Myocyte (in vitro differentiated cells): ENCODE results near the gene KRTAP10-2. TPM values are rescaled to one million over a fixed set of nuclear protein-coding genes. Genes with fewer than 3 reads are reported as not detected.
"Not testable (repeated sequence)": the region's sequence is repeated elsewhere in the genome, so short reads cannot be mapped to it uniquely, and the experiment has no call there.

Source experiments
- DNase-seq: peaks from one replicate; pipeline ENCODE4 v3.0.0-alpha.2; 2012; ENCODE audit warnings: low read depth
- polyA plus RNA-seq: library from polyadenylated mRNA; unstranded; fragments of >200 nt; gene quantifications from one replicate; pipeline ENCODE4 v1.2.1, GENCODE V29; 2012; ENCODE audit warnings: missing spikeins
- total RNA-seq: library from RNA; depleted of rRNA; stranded (reverse); fragments of >200 nt; gene quantifications from 2 replicates; pipeline ENCODE4 v1.2.3, GENCODE V29; 2014

Gene KRTAP10-2, protein sequence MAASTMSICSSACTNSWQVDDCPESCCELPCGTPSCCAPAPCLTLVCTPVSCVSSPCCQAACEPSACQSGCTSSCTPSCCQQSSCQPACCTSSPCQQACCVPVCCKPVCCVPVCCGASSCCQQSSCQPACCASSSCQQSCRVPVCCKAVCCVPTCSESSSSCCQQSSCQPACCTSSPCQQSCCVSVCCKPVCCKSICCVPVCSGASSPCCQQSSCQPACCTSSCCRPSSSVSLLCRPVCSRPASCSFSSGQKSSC
- total RNA-seq: not detected in 2 replicates
- not detected for polyA plus RNA-seq

DNA sequence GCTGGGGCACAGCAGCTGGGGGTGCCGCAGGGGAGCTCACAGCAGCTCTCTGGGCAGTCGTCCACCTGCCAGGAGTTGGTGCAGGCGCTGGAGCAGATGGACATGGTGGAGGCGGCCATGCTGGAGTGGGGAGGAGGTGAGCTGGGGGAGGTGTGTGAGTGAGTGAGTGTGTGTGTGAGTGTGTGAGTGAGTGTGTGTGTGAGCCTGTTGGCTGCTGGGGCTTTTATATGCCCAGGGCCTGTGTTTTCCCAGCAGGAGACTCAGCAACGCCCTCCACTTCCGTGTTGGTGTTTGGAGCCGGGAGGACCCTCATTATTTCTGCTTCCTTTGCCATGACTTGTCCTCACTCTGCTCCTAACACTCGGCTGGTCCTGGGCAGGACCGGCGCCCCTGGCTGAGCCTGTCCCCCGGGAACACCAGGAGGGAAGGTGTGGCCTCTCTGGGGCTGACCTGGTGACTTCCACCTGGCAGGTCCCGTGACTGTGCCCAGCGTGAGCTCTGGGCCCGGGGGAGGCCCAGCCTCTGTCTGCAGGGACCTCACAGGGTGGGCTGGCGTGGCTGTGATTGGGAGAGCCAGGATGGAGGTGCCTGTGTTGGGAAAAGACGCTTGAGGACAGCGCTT, at the start of gene KRTAP10-2:
KRTAP10-2 (minus strand) TSS at position 166 of the 622 bp plus-strand sequence; CDS start at position 119, 47 bp downstream.
- no peak for DNase-seq

DNA sequence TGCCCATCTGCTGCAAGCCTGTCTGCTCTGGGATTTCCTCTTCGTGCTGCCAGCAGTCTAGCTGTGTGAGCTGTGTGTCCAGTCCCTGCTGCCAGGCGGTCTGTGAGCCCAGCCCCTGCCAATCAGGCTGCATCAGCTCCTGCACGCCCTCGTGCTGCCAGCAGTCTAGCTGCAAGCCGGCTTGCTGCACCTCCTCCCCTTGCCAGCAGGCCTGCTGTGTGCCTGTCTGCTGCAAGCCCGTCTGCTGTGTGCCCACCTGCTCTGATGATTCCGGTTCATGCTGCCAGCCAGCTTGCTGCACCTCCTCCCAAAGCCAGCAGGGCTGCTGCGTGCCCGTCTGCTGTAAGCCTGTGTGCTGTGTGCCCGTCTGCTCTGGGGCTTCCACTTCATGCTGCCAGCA, 49.8 kb upstream of the KRTAP10-2 start:
- DNase-seq: not testable (repeated sequence)

DNA sequence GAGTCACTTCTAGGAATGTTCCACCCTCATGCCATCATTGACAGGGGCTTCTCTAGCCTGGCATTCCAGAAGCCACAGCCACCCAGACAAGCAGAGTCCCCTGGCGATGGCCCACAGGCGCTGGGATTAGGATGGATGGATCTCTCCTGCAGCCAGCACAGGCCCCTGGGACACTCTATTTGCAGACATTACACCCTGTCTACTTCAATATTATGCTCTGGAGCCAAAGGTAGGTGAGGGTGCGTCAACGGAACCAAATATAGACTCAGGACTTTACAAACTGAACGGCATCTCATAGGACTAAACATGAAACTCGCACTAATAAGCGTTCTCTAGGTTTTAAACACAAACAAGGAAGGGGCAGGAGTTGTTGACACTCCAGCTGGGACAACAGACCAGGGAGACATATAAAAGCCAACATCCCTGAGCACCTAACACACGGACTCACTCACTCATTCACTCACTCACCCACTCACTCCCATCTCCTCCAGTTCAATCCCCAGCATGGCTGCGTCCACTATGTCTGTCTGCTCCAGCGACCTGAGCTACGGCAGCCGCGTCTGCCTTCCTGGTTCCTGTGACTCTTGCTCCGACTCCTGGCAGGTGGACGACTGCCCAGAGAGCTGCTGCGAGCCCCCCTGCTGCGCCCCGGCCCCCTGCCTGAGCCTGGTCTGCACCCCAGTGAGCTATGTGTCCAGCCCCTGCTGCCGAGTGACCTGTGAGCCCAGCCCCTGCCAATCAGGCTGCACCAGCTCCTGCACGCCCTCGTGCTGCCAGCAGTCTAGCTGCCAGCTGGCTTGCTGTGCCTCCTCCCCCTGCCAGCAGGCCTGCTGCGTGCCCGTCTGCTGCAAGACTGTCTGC, 49.0 kb upstream of the KRTAP10-2 start, which contains the start of gene KRTAP10-7:
KRTAP10-7 (plus strand) TSS at position 480 of the 861 bp plus-strand sequence; CDS start at position 505, 25 bp downstream.
- not testable (repeated sequence) for DNase-seq

DNA sequence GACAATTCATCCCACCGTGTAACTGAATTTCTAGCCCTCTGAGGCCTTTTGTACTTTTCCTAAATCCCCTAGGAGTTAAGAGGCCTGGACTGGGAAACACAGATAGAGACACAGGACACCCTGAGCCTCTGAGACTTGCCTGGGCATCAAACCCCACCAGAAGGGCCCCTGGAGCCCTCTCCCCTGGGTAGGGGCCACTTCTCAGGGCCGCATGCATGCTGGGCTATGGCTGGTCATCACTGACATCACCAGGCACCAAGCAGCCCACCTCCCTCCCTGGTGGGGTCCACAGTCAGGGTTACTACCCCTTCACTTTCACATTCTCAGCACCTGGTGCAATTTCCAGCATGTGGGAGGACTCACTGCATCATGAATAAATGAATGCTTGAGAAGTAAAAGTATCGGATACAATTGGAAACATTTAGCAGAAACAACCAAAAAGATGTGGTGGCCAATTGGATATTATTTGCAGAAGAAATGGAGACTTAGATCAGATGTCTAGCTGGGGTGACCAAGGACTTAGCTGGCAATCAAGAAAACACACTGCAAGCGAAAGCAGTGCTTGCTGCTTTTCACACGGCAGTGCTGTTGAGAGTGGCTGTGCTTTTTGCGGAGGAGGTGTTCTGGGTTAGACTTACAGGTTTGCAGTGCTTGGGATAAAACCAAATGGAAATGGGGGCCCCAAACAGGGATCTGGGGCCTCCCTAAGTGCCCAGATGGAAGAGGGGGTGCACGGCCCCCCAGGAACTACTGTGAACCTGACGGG, 48.1 kb upstream of the KRTAP10-2 start:
- DNase-seq: no peak

DNA sequence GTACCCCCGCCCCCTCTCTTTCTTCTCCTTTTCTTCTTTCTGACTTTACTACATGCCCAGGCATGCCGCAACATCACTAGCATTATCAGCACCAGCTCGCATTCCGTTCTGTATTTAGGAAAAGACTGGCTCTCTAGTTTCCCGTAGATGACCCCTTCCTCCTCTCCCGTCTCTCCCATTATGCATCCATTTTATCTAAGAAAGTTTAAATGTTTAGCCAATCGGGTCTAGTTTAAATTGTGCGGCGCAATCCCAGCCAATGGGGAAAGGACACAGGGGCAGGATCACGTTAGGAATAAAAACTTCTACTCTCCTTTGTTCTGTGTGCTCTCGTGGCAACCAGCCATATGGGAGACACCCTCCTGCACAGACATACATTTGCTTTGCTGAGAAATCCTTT, 46.8 kb upstream of the KRTAP10-2 start:
- DNase-seq: no peak

DNA sequence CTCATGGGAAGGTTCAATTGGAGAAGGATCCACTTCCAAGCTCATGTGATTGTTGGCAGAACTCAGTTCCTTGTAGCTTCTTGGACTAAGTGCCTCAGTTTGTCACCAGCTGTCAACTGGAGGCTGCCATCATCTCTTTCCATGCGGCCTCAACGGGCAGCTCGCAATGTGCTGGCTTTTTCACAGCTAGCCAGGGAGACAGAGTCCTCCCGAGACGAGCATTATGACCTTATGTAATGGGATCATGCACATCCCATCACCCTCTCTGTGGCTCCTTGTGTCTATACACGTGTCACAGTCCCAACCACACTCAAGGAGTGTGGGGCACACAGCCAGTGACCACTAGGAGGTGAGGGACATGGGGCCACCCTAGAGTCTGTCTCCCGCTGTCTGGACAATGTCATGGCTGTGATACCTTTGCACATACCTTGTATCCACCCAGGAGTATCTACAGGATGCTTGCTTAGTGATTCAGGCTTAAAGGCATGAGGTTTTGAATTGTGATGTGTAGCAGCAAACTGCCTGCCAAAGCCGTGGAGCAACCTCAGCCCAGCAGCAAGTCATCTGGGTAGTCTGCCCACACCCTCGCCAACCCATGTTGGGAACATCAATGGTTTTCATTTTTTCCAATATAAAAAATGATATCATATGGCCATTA, 44.9 kb upstream of the KRTAP10-2 start:
- no peak for DNase-seq

DNA sequence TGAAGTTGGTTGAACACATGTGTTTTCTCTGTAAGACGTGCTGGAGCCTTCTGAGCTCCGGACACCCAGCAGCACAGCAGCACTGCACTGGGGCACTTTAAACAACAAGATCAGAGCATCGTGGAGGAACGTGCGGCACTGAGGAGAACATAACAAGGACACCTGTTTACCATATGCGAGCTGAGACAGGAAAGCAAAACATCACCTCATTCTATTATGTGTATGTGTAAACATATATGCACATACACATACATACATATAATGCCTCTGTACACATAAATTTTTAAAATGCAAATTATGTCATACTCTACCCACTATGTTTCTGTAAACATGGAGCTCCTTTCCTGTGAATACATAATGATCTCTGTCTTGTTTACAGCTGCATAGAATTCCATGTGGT, 44.2 kb upstream of the KRTAP10-2 start:
- no peak for DNase-seq

DNA sequence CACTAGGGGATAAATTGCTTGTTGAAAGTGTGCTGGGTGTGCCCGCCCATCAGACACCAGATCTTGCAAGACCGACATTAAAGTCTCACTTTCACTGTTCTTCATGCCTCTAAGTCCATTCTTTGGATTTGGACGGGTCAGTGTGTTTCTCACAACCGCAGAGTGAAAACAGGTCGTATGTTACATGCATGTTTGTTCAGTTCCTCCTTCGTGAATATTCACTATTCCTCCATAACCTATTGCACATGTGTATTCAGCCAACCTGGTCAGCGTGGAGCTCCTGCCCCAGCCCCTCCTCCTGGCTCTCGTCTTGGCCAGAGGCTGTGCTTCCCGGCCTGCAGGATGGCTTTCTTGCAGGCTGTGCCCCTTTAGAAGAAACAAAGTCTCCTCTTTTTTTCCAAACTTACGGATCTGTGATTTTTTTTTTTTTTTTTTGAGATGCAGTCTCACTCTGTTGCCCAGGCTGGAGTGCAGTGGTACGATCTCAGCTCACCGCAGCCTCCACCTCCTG, 43.2 kb upstream of the KRTAP10-2 start:
- no peak for DNase-seq

DNA sequence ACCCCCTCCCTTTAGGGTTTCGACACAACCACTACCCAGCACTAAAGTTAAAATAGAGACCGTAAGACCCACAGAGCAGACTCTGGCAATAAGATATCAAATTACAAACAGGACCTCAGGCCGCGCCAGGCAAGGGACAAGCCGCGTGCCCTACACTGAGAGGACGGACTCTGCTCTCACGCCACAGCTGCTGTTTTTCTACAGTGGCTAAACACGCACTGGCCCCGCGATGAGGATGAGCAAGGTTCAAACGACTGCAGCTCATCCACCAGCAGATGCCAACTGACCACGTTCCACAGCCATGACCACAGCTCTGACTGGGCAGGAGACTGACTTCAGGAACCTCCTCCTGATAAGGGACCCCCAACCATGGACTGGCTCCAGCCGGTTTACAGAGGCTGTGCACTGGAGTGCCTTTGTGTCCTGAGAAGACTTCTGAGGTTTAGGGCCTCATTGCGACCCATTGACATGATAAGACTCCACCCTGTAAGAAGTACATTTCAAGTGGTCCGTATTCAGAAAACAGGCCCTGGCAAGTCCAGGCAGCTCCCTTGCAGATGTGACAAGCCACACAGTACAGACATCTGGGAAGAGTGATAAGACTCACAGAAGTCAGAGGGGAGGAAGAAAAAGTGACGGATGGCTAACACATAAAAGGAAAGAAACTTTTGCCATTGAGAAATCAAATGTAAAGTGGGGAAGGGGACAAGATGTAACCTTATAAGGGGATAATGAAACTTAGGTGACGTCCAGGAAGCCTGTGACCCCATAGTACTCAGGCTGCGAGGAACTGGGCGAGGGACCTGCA, 42.5 kb upstream of the KRTAP10-2 start:
- DNase-seq: peak; percentile 89

DNA sequence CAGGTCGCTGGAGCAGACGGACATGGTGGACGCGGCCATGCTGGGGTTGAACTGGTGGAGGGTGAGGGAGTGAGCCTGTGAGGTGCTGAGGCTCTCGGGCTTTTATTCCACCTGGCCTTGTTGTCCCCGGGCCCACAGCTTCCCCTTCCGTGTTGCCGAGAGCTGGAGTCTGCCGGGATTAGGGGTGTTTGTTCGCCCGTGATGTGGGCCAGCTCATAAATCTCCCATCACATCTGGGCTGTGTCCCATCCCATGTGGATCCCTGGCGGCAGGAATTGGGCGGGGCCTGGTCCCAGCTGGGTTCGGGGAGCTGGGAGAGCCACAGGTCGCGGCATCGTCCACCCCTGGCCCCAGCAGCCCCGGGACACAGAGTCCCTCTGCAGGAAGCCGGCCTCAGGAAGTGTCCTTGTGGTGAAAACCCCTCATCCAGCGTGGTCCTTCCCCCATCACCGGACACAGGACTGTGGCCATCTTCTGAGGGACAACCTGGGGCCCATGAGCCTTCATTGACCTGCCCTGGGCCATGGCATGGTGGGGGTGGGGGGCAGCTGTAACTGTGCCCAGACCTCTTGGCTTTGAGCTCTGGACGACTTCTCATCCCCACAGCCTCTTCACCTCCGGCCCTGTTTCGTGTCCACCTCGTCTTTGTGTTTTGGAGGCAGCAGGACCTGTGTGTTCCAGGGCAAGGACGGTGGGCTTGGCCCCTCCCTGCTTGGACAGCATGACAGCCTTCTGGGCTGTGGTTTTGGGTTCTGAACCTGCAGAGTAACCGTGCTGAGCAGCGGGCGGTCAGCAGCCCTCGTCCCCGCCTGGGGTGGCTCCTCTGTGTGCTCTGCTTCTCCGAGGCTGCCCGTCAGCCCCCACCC, 41.4 kb upstream of the KRTAP10-2 start, which contains the start of gene KRTAP10-6:
KRTAP10-6 (minus strand) TSS at position 60 of the 866 bp plus-strand sequence; CDS start at position 39, 21 bp downstream.
- DNase-seq: no peak

DNA sequence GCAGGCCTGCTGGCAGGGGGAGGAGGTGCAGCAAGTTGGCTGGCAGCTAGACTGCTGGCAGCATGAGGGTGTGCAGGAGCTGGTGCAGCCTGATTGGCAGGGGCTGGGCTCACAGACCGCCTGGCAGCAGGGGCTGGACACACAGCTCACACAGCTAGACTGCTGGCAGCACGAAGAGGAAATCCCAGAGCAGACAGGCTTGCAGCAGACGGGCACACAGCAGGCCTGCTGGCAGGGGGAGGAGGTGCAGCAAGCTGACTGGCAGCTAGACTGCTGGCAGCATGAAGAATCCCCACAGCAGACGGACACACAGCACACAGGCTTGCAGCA, 40.5 kb upstream of the KRTAP10-2 start:
- DNase-seq: not testable (repeated sequence)

DNA sequence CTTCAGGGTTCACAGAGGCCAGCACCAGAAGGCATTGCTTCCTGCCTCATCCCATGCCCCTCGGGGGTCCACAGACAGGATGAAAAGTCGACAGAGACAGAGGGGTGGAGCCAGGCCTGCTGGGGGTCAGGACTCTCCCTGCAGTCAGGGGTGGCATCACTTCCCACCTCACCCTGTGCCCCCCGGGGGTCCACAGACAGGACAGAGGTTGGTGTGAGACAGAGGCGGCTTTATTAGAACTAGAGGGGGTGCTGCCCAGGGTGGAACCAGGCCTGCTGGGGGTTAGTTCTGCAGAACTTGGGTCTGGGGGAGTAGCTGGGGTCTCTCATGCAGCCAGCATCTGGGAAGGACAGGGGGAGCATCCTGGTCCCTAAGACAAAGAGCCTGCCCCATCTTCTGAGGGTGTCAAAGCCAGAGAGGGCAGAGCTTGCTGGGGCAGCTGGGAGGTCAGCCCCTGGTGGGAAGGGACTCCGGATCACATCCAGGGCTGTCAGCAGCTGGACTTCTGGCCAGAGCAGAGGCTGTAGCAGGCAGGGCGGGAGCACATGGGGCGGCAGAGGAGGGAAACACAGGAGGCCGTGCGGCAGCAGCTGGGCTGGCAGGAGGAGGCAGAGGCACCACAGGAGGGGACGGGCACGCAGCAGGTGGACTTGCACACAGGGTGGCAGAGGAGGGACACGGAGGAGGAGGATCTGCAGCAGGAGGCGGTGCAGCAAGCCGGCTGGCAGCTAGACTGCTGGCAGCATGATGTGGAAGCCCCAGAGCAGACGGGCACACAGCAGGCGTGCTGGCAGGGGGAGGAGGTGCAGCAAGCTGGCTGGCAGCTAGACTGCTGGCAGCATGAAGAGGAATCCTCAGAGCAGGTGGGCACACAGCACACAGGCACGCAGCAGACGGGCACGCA, 39.8 kb upstream of the KRTAP10-2 start:
- peak; percentile 10 for DNase-seq

DNA sequence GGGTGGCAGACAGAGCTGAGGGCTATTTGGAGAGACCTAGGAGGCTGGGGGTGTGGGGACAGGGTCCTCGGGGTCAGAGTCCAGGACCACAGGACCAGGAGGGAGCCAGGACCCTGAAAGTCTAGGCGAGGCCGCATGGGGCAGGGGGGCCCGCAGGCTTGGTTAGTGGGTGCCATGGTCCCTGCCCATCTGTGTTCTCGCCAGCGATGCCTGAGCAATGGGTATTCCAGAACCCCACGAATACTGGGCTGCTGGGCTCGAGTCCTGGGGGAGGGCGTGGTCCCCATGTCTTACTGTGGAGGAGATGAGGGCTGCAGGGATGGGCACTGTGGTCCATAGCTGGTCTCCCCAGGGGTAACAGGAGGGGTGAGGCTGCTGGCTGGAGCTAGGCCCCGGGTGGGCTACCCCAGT, 39.0 kb upstream of the KRTAP10-2 start:
- no peak for DNase-seq

DNA sequence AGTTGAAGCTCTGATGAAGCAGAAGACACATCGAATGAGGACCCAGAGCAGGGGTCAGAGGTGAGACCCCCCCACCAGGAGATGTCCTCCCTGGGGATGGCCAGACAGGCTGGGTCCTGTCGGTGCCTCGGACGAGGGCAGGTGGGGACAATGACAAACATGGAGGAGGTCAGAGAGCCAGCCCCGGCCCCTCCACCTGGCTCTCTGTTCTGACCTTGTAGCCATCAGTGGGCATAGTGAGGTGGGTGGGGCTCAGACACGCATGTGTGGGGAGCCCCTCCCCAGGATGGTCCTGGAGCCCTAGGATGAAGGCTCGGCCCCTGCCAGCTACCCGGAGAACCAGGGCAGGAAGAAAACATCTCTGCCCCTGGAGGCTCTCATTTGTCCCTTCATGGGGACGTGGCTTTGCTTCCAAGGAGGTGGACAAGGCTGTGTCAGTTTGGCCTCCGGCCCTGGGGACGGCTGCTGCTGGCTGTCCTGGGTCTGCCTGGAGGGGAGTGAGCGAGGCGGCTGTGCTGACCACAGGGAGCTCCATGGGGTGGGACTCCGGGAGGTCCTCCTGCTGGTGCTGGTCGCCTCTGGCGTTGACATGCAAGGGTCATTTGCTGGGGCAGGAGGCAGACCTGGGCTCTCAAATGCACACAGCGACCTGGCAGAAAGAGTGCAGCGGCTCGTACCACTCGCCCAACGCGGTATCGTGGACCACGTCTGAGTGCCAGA, 38.4 kb upstream of the KRTAP10-2 start:
- DNase-seq: no peak

DNA sequence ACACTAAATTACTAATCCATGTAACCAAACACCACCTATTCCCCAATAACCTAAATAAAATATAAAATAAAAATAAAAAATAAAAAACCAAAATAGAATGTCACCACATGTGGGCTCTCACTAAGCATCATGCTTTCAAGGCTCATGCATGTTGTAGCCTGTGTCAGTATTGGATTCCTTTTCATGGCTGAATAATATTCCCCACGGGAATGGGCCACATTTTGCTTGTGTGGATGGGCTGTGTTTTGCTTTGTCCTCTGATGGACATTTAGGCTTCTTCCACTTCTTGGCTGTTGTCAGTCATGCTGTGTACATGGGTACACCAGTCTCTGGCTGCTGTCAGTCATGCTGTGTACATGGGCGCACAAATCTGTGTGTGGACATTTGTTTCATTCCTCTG, 37.8 kb upstream of the KRTAP10-2 start:
- no peak for DNase-seq

DNA sequence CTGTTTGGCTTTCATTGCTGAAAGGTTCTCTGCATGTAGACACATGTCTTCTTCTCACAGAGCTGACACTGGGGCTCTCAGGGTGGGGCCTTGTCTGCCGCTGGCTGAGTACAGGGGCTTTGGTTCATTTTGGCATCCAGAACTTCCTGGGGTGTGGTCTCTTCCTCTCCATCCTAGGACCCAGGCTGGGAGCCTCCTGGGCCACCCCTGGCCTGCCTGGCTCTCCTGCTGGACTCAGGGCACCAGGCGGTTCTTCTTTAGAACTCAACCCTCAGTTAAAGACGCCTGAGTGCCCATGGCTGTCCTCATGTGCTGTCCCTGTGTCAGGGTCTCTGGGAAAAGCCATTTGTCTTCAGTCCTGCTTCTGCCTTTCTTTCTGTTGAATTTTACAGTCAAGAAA, 34.6 kb upstream of the KRTAP10-2 start:
- DNase-seq: no peak

DNA sequence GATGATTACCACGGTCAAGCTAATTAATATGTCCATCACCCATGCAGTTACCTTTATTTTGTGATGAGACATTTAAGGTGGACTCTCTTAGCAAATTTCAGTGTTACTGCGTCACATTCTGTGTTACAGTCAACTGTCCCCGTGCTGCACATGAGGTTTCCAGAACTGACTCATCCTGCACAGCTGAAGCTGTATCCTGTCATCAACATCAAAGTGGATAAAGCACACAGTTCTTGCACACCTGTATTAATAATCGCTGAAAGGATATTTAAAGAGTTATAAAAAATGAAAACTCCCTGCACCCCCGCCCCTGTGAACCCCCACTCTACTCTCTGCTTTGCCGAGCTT, 32.5 kb upstream of the KRTAP10-2 start:
- DNase-seq: no peak
